Smooth muscle cell (in vitro differentiated cells): Measurements from ENCODE around the gene PRCP. TPM values are rescaled to one million over a fixed set of nuclear protein-coding genes. Genes with fewer than 3 reads are reported as not detected.

ENCODE experiments used
- DNase-seq: peaks from one replicate; lab custom pipeline; 2025; ENCODE audit not compliant: unreplicated experiment; lab: John Stamatoyannopoulos, UW
- H2AFZ ChIP-seq: fragments of 200-600 bp; sonication (generic); 2 replicates; pipeline ENCODE4 v1.6.0; 2016; ENCODE audit warnings: antibody characterized with exemption, low read depth, mild to moderate bottlenecking
- H3F3A ChIP-seq: fragments of 200-600 bp; sonication (generic); 2 replicates; pipeline ENCODE4 v1.6.0; 2017; ENCODE audit warnings: antibody characterized with exemption, low read depth
- H3K27ac ChIP-seq: fragments of 200-600 bp; sonication (generic); 2 replicates; pipeline ENCODE4 v1.5.1; 2016; ENCODE audit warnings: low read depth, mild to moderate bottlenecking
- H3K27me3 ChIP-seq: fragments of 200-600 bp; sonication (generic); 2 replicates; pipeline ENCODE4 v1.6.1; 2016; ENCODE audit warnings: low read depth, mild to moderate bottlenecking
- H3K36me3 ChIP-seq: fragments of 200-600 bp; sonication (generic); 2 replicates; pipeline ENCODE4 v1.5.1; 2016; ENCODE audit warnings: low read depth
- H3K4me1 ChIP-seq: fragments of 200-600 bp; sonication (generic); 2 replicates; pipeline ENCODE4 v1.5.1; 2016; ENCODE audit warnings: low read depth
- H3K4me2 ChIP-seq: fragments of 200-600 bp; sonication (generic); 2 replicates; pipeline ENCODE4 v1.6.0; 2016; ENCODE audit warnings: mild to moderate bottlenecking
- H3K4me3 ChIP-seq: fragments of 200-600 bp; sonication (generic); 2 replicates; pipeline ENCODE4 v1.5.1; 2016; ENCODE audit warnings: mild to moderate bottlenecking
- H3K79me2 ChIP-seq: fragments of 200-600 bp; sonication (generic); 2 replicates; pipeline ENCODE4 v1.6.0; 2016; ENCODE audit warnings: low read depth, mild to moderate bottlenecking
- H3K9ac ChIP-seq: fragments of 200-600 bp; sonication (generic); 2 replicates; pipeline ENCODE4 v1.6.0; 2016; ENCODE audit warnings: low read depth
- H3K9me3 ChIP-seq: fragments of 200-600 bp; sonication (generic); replicated peaks from 2 replicates; pipeline ENCODE4 v1.5.1; 2016; ENCODE audit warnings: low read depth
- H4K20me1 ChIP-seq: fragments of 200-600 bp; sonication (generic); 2 replicates; pipeline ENCODE4 v1.6.0; 2016; ENCODE audit warnings: low read depth
- WGBS: methylation state at CpG from one replicate; pipeline ENCODE4 v1.1.7; 2016; ENCODE audit warnings: low lambda C conversion rate; 5-methylcytosine and 5-hydroxymethylcytosine counted together
- polyA plus RNA-seq: library from polyadenylated mRNA; unstranded; fragments of >200 nt; fragmentation: Nextera tagmentation; extraction: Ambion mirVana; gene quantifications from 2 replicates; pipeline ENCODE4 v1.2.1, GENCODE V29; 2016
- total RNA-seq: library from RNA; depleted of rRNA; stranded (reverse); fragments of >200 nt; gene quantifications from 2 replicates; pipeline ENCODE4 v1.2.3, GENCODE V29; 2014
- TF ChIP-seq, protein P1 (sequence below): fragments of 200-600 bp; sonication (generic); IDR thresholded peaks from 2 replicates; pipeline ENCODE4 v1.5.1; 2017; ENCODE audit warnings: borderline replicate concordance, mild to moderate bottlenecking, antibody characterized with exemption; ENCODE audit not compliant: insufficient read depth, poor library complexity, severe bottlenecking

PRCP gene
- total and polyA plus RNA-seq, 2 experiments from 2014 or later: 78.8 to 84.0 TPM

DNA sequence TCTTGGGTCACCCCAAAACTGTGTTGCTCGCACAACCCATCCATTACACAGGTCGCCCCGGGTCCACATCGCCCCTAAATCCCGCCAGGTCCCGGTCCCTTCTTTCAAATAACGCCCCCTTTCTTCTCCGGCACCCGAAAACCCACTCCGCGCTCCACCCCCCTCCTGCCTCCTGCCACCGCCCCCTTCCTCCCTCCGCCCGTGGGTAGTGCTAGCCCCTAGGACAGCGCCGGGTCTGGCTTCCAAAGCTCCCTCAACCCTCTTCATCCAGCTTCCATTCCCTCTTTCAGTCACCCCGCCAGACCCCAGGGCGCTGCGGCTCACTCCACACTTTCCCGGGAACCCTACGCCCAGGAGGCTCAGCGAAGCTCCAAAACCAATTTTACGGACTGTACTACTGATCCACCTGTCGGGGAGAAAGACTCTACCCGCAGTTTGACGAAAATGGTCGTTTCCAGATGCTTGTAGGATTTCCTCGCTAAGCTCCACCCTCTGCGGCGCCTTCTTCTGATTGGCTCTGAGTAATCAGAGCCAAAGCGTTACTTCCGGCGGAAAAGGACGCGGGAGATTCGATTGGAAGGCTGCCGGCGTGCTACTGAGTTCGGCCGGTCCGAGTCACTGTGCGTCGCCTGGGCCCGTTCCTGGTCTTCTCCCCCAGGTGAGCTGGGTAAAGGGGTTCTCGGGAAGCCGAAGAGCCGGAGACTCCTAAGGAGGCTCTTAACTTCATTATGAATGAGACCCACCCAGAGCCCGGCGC lies 1.1 kb upstream of the PRCP start, which contains the start of gene DDIAS:
Gene DDIAS, plus strand, starts transcription at position 572 of the 757 bp plus-strand sequence. CDS start 13,003 bp downstream, outside the sequence.
- Histone ChIP-seq H3F3A (no peaks in the 10 kb centered on the region), H2AFZ (peak within 1 kb of the TSS; percentile 93), H3K9ac (peak within 1 kb of the TSS; percentile 75), H3K79me2 (peaks cover 31% of the 10 kb centered on the region), H3K4me2 (peak within 1 kb of the TSS; percentile 93), H3K4me1 (peaks cover 7% of the 10 kb centered on the region), H3K4me3 (peak within 1 kb of the TSS; percentile 75), H3K27me3 (no peaks in the 10 kb centered on the region), H4K20me1 (no peaks in the 10 kb centered on the region), H3K9me3 (no peaks in the 10 kb centered on the region), H3K36me3 (no peaks in the 10 kb centered on the region), H3K27ac (peak within 1 kb of the TSS; percentile 77)
- peak; percentile 79 for DNase-seq
- TF ChIP-seq, protein P1, sequence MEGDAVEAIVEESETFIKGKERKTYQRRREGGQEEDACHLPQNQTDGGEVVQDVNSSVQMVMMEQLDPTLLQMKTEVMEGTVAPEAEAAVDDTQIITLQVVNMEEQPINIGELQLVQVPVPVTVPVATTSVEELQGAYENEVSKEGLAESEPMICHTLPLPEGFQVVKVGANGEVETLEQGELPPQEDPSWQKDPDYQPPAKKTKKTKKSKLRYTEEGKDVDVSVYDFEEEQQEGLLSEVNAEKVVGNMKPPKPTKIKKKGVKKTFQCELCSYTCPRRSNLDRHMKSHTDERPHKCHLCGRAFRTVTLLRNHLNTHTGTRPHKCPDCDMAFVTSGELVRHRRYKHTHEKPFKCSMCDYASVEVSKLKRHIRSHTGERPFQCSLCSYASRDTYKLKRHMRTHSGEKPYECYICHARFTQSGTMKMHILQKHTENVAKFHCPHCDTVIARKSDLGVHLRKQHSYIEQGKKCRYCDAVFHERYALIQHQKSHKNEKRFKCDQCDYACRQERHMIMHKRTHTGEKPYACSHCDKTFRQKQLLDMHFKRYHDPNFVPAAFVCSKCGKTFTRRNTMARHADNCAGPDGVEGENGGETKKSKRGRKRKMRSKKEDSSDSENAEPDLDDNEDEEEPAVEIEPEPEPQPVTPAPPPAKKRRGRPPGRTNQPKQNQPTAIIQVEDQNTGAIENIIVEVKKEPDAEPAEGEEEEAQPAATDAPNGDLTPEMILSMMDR: no peak
- under 1% methylated on average over 42 of the region's 49 CpGs for WGBS

DNA sequence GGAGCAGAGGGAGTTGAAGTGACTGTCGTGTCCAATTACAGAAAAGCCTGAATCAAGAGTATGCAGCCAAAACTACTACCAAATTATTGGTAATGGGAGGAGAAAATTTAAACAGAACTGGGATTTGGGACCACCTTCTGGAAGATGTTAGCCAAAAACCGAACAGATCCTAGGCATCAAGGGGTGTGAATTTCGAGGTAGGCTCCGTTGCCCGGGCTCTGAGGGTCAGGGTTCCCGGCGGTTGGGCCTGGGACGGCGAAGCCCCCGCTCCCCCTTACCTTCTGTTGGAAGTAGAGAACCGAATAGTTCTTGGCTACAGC lies 313 bp downstream of the PRCP start:
- Histone ChIP-seq H3K9me3 (no peaks in the 10 kb centered on the region), H2AFZ (peak overlapping the region; percentile 98), H3K79me2 (peaks cover 31% of the 10 kb centered on the region), H3K4me3 (peak overlapping the region; percentile 75), H3K36me3 (no peaks in the 10 kb centered on the region), H3K27me3 (no peaks in the 10 kb centered on the region), H3K27ac (peak overlapping the region; percentile 29), H4K20me1 (no peaks in the 10 kb centered on the region), H3K4me1 (peaks cover 7% of the 10 kb centered on the region), H3K9ac (peak overlapping the region; percentile 85), H3K4me2 (peak overlapping the region; percentile 93), H3F3A (no peaks in the 10 kb centered on the region)
- TF ChIP-seq, protein P1: no peak
- WGBS: 1% methylated on average over 11 of the region's 11 CpGs
- no peak for DNase-seq

DNA sequence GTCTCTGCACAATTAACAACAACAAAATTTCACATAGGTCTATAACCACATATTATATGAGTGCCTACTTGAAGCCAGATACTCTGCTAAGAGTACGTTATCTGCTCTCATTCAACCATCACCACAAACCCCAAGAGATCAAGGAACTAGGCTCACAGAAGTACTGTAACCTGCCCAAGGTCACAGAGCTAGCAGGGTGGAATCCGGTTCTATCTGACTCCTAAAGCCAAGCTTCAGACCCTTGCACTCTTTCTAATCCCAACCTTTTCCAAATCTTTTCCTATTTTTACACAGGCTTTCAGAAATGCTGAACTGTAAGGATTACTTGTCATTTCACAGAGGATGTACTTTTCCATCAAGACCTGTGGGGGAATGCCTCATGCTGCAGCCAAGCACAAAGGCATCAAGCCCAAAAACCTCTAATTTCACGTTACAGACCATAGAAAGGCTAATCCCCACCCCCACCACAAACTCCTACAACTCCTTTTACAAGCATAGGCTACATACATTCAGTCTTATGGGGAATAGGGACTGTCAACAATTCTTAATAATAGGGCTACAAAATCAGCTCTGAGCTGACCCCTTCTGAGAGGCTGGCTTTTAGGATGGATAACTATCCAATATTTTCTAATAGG lies 927 bp downstream of the PRCP start:
- H4K20me1 ChIP-seq: no peaks in the 10 kb centered on the region
- 37% methylated on average over 3 of the region's 3 CpGs for WGBS
- H3K4me1 ChIP-seq: peaks cover 7% of the 10 kb centered on the region
- H3F3A ChIP-seq: no peaks in the 10 kb centered on the region
- H3K27me3 ChIP-seq: no peaks in the 10 kb centered on the region
- no peaks in the 10 kb centered on the region for H3K36me3 ChIP-seq
- peak overlapping the region; percentile 75 for H3K4me3 ChIP-seq
- peak overlapping the region; percentile 98 for H2AFZ ChIP-seq
- no peak for DNase-seq
- no peak overlapping the region for H3K9ac ChIP-seq
- H3K9me3 ChIP-seq: no peaks in the 10 kb centered on the region
- TF ChIP-seq, protein P1: no peak
- peaks cover 38% of the 10 kb centered on the region for H3K79me2 ChIP-seq
- peak overlapping the region; percentile 93 for H3K4me2 ChIP-seq
- no peak overlapping the region for H3K27ac ChIP-seq
